A549 treated with CpdA at 1 μM for 4 hours (cell line): ENCODE measurements around the gene SLC30A10. TPM values are rescaled to one million over a fixed set of nuclear protein-coding genes. Genes with fewer than 3 reads are reported as not detected.

Source experiments
- total RNA-seq: library from RNA; stranded (reverse); fragments of 200-300 nt; extraction: Qiagen RNA extraction; gene quantifications from 5 replicates; pipeline ENCODE4 v1.2.3, GENCODE V29; 2022; ENCODE audit warnings: low read depth

The SLC30A10 gene
- 0.05 to 0.12 TPM (median 0.07 TPM) in 3 of 5 replicates, not detected in the others for total RNA-seq

DNA sequence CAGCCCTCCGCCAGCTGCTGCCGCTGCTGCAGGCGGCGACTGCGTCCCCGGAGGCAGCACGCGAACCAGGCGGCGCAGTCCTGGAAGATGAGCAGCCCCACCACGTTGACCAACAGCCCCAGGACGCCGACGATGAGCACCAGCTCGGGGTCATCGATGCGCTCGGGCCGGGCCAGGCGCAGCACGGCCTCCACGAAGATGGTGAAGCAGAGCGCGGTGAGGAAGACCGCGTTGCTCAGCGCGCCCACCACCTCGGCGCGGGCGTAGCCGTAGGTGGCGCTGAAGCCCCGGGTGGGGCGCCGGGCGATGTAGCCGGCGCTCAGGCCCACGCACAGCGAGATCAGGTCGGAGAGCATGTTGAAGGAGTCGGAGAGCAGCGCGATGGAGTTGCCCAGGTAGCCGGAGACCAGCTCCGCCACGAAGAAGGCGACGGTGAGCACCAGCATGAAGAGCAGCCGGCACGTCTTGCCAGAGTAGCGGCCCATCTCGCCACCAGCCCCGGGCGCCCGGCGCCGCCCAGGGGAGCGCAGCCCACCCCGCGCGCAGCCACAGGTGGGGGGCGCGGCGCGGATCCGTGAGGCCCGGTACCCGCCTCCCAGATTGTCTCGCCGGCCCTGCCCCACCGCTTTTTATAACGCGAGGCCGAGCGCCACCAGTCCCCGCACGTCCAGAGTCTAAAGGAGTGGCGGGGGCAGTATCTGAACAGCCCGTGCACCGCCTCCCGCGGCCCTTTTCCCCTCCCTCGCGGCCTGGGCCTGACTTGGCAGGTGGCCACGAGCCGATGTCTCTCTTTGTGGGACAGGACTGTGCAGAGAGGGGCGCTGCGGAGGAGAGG lies at the start of gene SLC30A10:
SLC30A10 (minus strand) TSS at position 602 of the 835 bp plus-strand sequence; CDS start at position 485, 117 bp downstream.

Other genes with a start within 250 kb of the SLC30A10 start
- gene EPRS1, start 117.9 kb upstream of the SLC30A10 start, total RNA-seq, result 74.3 to 89.9 TPM (median 83.5 TPM) in 5 replicates
- 17.0 to 27.3 TPM (median 19.2 TPM) in 5 replicates for gene BPNT1, start 161.2 kb upstream of the SLC30A10 start, total RNA-seq
- 91.1 to 135 TPM (median 105 TPM) in 5 replicates for gene IARS2, start 165.6 kb upstream of the SLC30A10 start, total RNA-seq